Prostate gland (tissue), 2 donors: ENCODE results near the gene CBL. TPM values are rescaled to one million over a fixed set of nuclear protein-coding genes. Genes with fewer than 3 reads are reported as not detected.

ENCODE experiments used
- DNase-seq: peaks from one replicate; pipeline ENCODE4 v3.0.0-alpha.2; 2019; ENCODE audit warnings: low spot score
- H3K27ac ChIP-seq, 2 donors: fragments of 200-600 bp; sonication (generic); 2 replicates each; pipeline ENCODE4 v1.5.1; 2017 to 2019
- H3K27me3 ChIP-seq: fragments of 200-600 bp; sonication (generic); replicated peaks from 2 replicates; pipeline ENCODE4 v1.5.1; 2019; ENCODE audit not compliant: insufficient read depth
- H3K36me3 ChIP-seq, 2 donors: fragments of 200-600 bp; sonication (generic); 1 replicate in 1 of 2; 2 replicates in 1 of 2; pipeline versions ENCODE4 v1.5.1 to v1.8.1; 2017 to 2019
- H3K4me1 ChIP-seq: fragments of 200-600 bp; sonication (generic); replicated peaks from 2 replicates; pipeline ENCODE4 v1.5.1; 2019
- H3K4me3 ChIP-seq, 2 donors: fragments of 200-600 bp; sonication (generic); 2 replicates each; pipeline ENCODE4 v1.5.1; 2017 to 2019
- H3K9me3 ChIP-seq: fragments of 200-600 bp; sonication (generic); 2 replicates; pipeline ENCODE4 v1.5.1; 2017
- CTCF ChIP-seq, 4 experiments: fragments of 200-600 bp in 2 of 4; fragments of 450-650 bp in 2 of 4; sonication (generic) in 2 of 4; IDR thresholded peaks; 1 replicate in 3 of 4; 2 replicates in 1 of 4; pipeline ENCODE4 v1.5.1; 2016 to 2019; ENCODE audit warnings: antibody characterized with exemption in 4 of 4, mild to moderate bottlenecking in 2 of 4, moderate library complexity in 2 of 4
- POLR2A ChIP-seq: fragments of 450-650 bp; IDR thresholded peaks from one replicate; pipeline ENCODE4 v1.6.1; 2016; ENCODE audit warnings: antibody characterized with exemption, mild to moderate bottlenecking
- POLR2AphosphoS5 ChIP-seq: sonication (generic); formaldehyde crosslinking; IDR thresholded peaks from one replicate; pipeline ENCODE4 v1.6.1; 2017; ENCODE audit warnings: antibody characterized with exemption
- WGBS: methylation state at CpG from one replicate; pipeline ENCODE4 v1.1.5; 2018; 5-methylcytosine and 5-hydroxymethylcytosine counted together
- intact Hi-C: fragments of 100-400 bp; cut with DNase I; formaldehyde crosslinking; loops from one replicate; pipeline ENCODE4 v1.14.2; 2022
- total RNA-seq, 2 donors: library from RNA; depleted of rRNA; stranded (reverse); fragments of >200 nt; gene quantifications; one replicate each; pipeline ENCODE4 v1.1.0, GENCODE V29; 2016

CBL gene
- total RNA-seq, 2 donors from 2014 or later: 9.8 to 38.8 TPM

GRCh38 chr11:119318240-119319135 is 112.3 kb downstream of the CBL start:
- no peaks in the 10 kb centered on the region for H3K9me3 ChIP-seq
- TF ChIP-seq POLR2AphosphoS5 (no peak), CTCF (IDR thresholded peaks at IDR 0.05) (no peak), POLR2A (no peak)
- DNase-seq: no peak
- H3K36me3 ChIP-seq: no peaks in the 10 kb centered on the region
- WGBS: 52% methylated on average over 22 of the region's 22 CpGs
- peak overlapping the region; percentile 71 to 81 for H3K27ac ChIP-seq
- peaks cover 7% of the 10 kb centered on the region for H3K27me3 ChIP-seq
- H3K4me1 ChIP-seq: no peaks in the 10 kb centered on the region
- H3K4me3 ChIP-seq: no peak overlapping the region
- intact Hi-C loops: no loop called here

DNA sequence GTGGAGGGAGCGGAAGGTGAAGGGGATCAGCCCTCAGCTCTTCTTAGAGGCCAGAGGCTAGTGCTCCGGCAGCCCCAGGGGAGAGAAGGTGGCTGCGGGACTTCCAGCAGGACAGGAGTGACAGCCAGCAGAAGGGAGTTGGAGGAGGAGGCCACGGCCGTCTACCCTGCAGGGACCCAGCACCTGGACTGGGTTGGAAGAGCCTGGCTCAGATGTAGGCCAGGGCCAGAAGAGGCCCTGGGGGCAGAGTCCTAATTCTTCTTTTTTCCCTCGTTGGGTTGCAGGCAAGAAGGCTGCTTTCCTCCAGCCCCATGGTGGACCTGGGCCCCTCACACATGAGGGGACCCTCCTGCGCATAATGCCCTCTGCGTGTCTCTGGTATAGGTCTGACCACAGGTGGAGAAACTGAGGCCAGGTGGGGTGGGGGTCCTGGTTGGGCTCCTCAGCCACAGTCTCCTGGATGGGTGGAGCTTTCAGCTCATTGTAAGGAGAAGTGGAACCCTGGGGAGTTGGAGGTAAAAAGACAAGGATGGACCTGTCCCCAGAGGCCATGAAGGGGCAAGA is 113.1 kb downstream of the CBL start:
- 68% methylated on average over 8 of the region's 8 CpGs for WGBS
- Histone ChIP-seq H3K27me3 (peaks cover 7% of the 10 kb centered on the region), H3K9me3 (no peaks in the 10 kb centered on the region), H3K27ac (peak overlapping the region; percentile 71 to 81), H3K4me3 (no peak overlapping the region), H3K36me3 (no peaks in the 10 kb centered on the region), H3K4me1 (no peaks in the 10 kb centered on the region)
- TF ChIP-seq POLR2A: no peak
- no peak for DNase-seq
- intact Hi-C loops: no loop called here

- no peak overlapping the region for H3K4me3 ChIP-seq
- no peaks in the 10 kb centered on the region for H3K9me3 ChIP-seq
- H3K4me1 ChIP-seq: no peaks in the 10 kb centered on the region
- no peak for DNase-seq
- WGBS: 73% methylated on average over 11 of the region's 11 CpGs
- peak overlapping the region; percentile 71 to 81 for H3K27ac ChIP-seq
- H3K36me3 ChIP-seq: no peaks in the 10 kb centered on the region
- intact Hi-C loops: loop anchor here (5.0 kb wide), 2 partner anchors 112 to 217 kb away; partner anchors contain the start of genes CBL and DPAGT1
- TF ChIP-seq CTCF (IDR thresholded peaks at IDR 0.05) (no peak), POLR2A (no peak), POLR2AphosphoS5 (no peak)
- H3K27me3 ChIP-seq: peaks cover 7% of the 10 kb centered on the region
Measured at GRCh38 chr11:119319700-119320239, 113.6 kb downstream of the CBL start.

DNA sequence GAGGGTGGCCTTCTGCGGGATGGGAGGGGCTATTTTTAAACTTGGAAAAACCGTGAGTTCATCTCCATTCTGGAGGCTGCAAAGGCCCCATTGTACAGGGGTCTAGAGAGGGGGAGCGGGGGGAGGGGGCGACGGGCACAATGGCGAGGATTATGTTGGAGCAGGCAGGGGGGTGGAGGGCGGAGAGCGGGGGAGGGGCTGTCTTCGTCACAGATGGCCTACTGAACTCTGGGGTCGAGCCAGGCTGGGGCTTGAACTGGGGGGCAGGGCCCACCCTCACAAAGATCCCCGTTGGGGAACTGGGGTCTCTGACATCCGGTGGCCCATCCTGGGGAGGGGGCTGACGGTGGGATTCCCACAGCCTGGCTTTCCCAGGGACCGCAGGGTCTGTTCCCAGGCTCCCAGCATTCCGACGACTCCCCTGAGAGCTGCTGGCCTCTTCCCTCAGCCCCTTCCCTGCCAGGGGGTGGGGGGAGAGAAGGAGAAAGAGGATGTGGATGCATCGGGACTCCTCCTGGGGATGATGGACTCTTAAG is 114.2 kb downstream of the CBL start:
- H3K9me3 ChIP-seq: no peaks in the 10 kb centered on the region
- peaks cover 7% of the 10 kb centered on the region for H3K27me3 ChIP-seq
- H3K27ac ChIP-seq: peak overlapping the region; percentile 71 to 81
- no peak for DNase-seq
- no peaks in the 10 kb centered on the region for H3K36me3 ChIP-seq
- no peaks in the 10 kb centered on the region for H3K4me1 ChIP-seq
- 61% methylated on average over 17 of the region's 17 CpGs for WGBS
- H3K4me3 ChIP-seq: peak overlapping the region; percentile 20 to 31
- intact Hi-C loops: loop anchor here (5.0 kb wide), 2 partner anchors 113 to 218 kb away; partner anchors contain the start of genes CBL and DPAGT1
- TF ChIP-seq POLR2AphosphoS5: no peak
- TF ChIP-seq CTCF (IDR thresholded peaks at IDR 0.05): no peak
- TF ChIP-seq POLR2A: no peak
